Muscle layer of colon (tissue), 2 donors: Measurements from ENCODE around the gene RCOR1.
"Not testable (repeated sequence)": the region's sequence is repeated elsewhere in the genome, so short reads cannot be mapped to it uniquely, and the experiment has no call there.

Experiments used
- H3K27ac ChIP-seq: one replicate; pipeline ENCODE4 v1.7.0; 2013; ENCODE audit warnings: low read depth, mild to moderate bottlenecking, low read length, moderate library complexity
- H3K27me3 ChIP-seq, 2 donors: one replicate each; pipeline ENCODE4 v1.7.0; 2013; ENCODE audit warnings: low read length in 2 of 2, mild to moderate bottlenecking in 2 of 2; ENCODE audit not compliant: insufficient read depth in 2 of 2, control insufficient read depth in 1 of 2
- H3K36me3 ChIP-seq: one replicate; pipeline ENCODE4 v1.7.0; 2013; ENCODE audit warnings: mild to moderate bottlenecking, low read length; ENCODE audit not compliant: insufficient read depth
- H3K4me1 ChIP-seq: one replicate; pipeline ENCODE4 v1.7.0; 2013; ENCODE audit warnings: mild to moderate bottlenecking, low read length; ENCODE audit not compliant: insufficient read depth
- H3K4me3 ChIP-seq, 2 donors: one replicate each; pipeline ENCODE4 v1.7.0; 2013; ENCODE audit warnings: low read length in 2 of 2, low read depth in 1 of 2, mild to moderate bottlenecking in 1 of 2, moderate library complexity in 1 of 2
- H3K9ac ChIP-seq: one replicate; pipeline ENCODE4 v1.7.0; 2013; ENCODE audit warnings: low read length
- H3K9me3 ChIP-seq: one replicate; pipeline ENCODE4 v1.7.0; 2013; ENCODE audit warnings: mild to moderate bottlenecking, low read length
- donor health status: abdominal sarcoma.
- donor health status: Adenocarcinoma of cecum.

The RCOR1 gene

DNA sequence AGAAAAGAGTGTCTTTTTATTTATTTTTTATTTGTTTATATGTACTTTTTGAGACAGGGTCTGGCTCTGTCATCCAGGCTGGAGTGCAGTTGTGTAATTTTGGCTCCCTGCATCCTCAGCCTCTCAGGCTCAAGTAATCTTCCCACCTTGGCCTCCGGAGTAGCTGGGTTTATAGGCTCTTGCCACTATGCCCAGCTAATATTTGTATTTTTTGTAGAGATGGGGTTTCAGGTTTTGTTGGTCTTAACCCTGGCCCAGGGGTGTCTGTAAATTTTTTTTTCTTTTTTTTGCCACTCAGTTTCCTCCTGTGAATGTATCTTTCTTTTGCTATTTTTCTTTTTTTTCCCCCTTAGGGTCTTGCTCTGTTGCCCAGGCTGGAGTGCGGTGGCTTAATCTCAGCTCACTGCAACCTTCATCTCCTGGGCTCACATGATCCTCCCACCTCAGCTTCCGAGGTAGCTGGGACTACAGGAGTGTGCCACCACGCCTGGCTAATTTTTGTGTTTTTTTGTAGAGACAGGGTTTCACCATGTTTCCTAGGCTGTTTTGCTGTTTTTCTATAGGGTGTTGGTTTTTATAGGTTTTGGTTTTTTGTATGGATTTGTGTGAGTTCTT, 11.0 kb downstream of the RCOR1 start:
- Histone ChIP-seq H3K27me3 (no peaks in the 10 kb centered on the region), H3K9me3 (no peaks in the 10 kb centered on the region), H3K4me3 (no peak overlapping the region), H3K36me3 (no peaks in the 10 kb centered on the region), H3K4me1 (peaks cover 27% of the 10 kb centered on the region), H3K27ac (no peak overlapping the region), H3K9ac (no peak overlapping the region)

DNA sequence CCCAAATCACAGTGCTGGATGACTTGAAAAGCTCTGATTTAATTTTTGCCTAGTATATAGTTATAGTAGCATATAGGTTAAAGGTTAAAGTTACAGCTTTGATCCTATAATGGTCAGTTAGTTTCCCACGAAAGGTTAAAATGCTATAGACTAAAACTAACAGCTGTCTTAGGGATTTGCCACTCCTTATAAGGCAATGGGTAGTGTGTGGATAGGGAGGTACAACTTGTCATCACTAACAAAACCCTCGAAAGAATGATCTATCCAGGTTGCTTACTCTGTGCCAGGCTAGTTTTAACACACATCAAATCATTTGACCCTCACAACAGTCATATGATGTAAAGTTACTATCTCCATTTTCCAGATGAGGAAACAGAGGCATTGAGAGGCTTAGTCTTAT, 11.7 kb downstream of the RCOR1 start:
- Histone ChIP-seq H3K4me3 (no peak overlapping the region), H3K27me3 (no peaks in the 10 kb centered on the region), H3K36me3 (no peaks in the 10 kb centered on the region), H3K4me1 (peaks cover 27% of the 10 kb centered on the region), H3K9me3 (no peaks in the 10 kb centered on the region), H3K27ac (no peak overlapping the region), H3K9ac (no peak overlapping the region)

DNA sequence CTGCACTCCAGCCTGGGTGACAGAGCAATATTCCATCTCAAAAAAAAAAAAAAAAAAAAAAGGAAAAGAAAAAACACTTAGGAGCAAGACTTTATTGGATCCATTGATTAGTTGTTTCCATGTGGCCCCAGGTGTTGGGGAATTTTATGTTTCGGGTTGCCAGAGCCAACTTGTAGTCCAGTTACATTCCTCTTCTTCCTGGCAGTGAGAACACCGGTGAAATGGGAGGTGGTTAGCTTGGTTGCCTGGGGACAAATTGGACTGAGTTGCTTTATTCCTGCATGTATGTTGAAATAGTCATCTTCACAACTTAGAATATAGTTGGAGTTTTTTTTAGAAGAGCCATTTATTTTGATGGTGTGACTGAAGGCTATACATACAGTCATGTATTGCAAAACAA, 12.6 kb downstream of the RCOR1 start:
- no peak overlapping the region for H3K9ac ChIP-seq

DNA sequence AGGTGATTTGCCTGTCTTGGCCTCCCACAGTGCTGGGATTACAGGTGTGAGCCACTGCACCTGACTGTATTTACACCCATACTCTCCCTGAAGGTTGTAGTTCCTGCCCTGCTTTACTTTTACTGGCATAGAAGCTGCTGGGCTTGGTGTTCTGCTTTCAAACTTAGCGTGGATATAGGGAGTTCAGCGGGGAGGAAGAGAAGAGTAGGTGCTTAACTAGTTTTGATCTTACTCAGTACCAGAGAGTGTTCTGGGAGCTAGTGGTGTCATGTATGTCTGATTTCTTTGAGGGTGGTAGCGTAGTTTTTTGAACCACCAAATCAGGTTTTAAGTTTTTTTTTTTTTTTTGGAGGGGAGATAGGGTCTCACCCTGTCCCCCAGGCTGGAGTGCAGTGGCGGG, 13.8 kb downstream of the RCOR1 start:
- Histone ChIP-seq H3K4me3 (no peak overlapping the region), H3K27ac (no peak overlapping the region), H3K9me3 (no peaks in the 10 kb centered on the region), H3K36me3 (no peaks in the 10 kb centered on the region), H3K4me1 (peaks cover 27% of the 10 kb centered on the region), H3K9ac (no peak overlapping the region), H3K27me3 (no peaks in the 10 kb centered on the region)

More for the DNA sequence above, 12.6 kb downstream of the RCOR1 start:
- H3K27me3 ChIP-seq = no peaks in the 10 kb centered on the region
- no peaks in the 10 kb centered on the region for H3K36me3 ChIP-seq
- H3K4me1 ChIP-seq = peaks cover 27% of the 10 kb centered on the region
- H3K27ac ChIP-seq = no peak overlapping the region
- H3K9me3 ChIP-seq = no peaks in the 10 kb centered on the region
- no peak overlapping the region for H3K4me3 ChIP-seq

DNA sequence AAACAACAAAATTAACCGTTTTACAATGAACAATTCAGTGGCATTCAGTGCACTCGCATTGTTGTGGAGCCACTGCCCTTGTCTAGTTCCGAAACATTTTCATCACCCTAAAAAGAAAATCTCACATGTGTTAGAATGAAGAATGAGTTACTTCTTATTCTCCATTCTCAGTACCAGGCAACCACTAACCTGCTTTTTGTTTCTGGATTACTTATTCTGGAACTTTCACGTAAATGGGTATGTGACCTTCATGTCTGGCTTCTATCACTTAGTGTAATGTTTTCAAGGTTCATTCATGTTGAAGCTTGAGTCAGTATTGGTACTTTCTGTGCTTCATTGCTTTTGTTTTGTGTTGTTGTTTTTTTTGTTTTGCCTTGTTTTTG, 15.6 kb downstream of the RCOR1 start:
- Histone ChIP-seq H3K4me3 (no peak overlapping the region), H3K36me3 (no peaks in the 10 kb centered on the region), H3K9me3 (no peaks in the 10 kb centered on the region), H3K27me3 (no peaks in the 10 kb centered on the region), H3K9ac (no peak overlapping the region), H3K4me1 (peaks cover 27% of the 10 kb centered on the region), H3K27ac (no peak overlapping the region)

DNA sequence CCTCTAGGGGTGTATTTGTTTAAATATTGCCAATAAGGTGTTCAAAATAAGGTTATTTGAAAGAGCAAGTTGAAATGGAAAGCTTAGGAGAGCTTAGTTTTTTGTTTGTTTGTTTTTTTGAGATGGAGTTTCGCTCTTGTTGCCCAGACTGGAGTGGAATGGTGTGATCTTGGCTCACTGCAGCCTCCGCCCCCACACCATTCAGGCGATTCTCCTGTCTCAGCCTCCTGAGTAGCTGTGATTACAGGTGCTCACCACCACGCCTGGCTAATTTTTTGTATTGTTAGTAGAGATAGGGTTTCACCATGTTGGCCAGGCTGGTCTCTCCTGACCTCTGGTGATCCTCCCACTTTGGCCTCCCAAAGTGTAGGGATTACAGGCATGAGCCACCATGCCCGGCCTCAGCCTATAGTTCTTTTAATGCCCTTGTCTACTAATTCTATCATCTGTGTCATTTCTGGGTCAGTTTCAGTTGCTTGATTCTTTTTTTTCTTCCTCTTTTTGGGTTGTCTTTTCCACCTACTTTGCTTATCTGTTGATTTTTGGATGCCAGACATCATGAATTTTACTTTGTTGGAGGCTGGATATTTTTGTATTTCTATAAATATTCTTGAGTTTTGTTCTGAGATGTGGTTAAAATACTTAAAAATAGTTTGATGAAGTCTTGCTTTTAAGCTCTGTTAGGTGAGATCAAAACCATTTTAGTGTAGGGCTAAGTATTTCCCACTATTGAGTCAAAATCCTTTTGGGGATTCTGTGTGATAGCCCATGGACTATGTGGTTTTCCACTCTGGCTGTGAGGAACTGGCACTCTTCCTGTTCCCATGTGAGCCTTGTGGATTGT, 18.7 kb downstream of the RCOR1 start:
- Histone ChIP-seq H3K27ac (no peak overlapping the region), H3K9me3 (no peaks in the 10 kb centered on the region), H3K9ac (no peak overlapping the region), H3K27me3 (no peaks in the 10 kb centered on the region), H3K4me3 (no peak overlapping the region), H3K4me1 (peaks cover 6% of the 10 kb centered on the region), H3K36me3 (no peaks in the 10 kb centered on the region)

DNA sequence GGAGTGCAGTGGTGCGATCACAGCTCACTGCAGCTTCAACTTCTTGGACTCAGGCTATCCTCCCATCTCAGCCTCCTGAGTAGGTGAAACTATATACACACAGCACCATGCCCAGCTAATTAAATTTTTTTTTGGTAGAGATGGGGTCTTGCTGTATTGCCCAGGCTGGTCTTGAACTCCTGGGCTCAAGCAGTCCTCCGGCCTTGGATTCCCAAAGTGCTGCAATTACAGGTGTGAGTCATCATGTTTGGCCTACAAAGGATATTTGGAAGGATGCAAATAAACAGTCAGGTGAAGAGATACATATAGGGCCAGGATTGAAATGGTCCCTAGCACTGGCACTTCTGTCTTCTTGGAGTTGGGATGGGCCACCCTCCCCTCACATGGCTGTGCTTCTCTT, 23.9 kb downstream of the RCOR1 start:
- Histone ChIP-seq H3K9ac (no peak overlapping the region), H3K27me3 (no peaks in the 10 kb centered on the region), H3K4me3 (no peak overlapping the region), H3K4me1 (peaks cover 7% of the 10 kb centered on the region), H3K9me3 (no peaks in the 10 kb centered on the region), H3K27ac (no peak overlapping the region), H3K36me3 (no peaks in the 10 kb centered on the region)

DNA sequence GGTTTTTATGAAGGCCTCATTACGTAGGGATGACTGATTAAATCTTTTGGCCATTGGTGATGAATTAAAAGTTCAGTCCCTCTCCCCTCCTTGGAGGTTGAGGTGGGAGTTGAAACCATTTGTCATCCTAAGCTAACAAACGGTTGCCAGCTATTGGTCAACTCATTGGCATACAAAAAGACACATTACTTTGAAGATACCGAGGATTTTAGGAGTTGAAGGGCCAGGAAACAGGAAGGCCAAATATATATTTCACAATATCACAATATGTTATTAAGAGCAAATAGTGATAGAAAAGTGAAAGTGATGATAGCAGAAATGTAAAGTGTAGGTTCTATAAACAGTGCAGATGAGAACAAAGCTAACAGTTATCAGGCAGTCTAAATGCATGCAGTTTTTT, 24.4 kb downstream of the RCOR1 start:
- Histone ChIP-seq H3K27me3 (no peaks in the 10 kb centered on the region), H3K4me3 (no peak overlapping the region), H3K36me3 (no peaks in the 10 kb centered on the region), H3K9ac (no peak overlapping the region), H3K27ac (no peak overlapping the region), H3K4me1 (peaks cover 7% of the 10 kb centered on the region), H3K9me3 (no peaks in the 10 kb centered on the region)

DNA sequence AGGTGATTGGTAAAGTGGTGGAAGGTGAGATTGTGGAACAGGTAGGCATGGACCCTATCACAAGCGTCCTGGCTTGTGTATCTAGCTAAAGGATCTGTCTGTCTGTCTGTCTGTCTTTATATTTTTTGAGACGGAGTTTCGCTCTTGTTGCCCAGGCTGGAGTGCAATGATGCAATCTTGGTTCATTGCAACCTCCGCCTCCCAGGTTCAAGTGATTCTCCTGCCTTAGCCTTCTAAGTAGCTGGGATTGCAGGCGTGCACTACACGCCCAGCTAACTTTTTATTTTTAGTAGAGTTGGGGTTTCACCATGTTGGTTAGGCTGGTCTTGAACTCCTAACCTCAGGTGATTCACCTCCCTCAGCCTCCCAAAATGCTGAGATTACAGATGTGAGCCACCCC, 26.6 kb downstream of the RCOR1 start:
- not testable (repeated sequence) for H3K9me3 ChIP-seq, H3K27ac ChIP-seq, H3K27me3 ChIP-seq, H3K9ac ChIP-seq, H3K36me3 ChIP-seq, H3K4me1 ChIP-seq, H3K4me3 ChIP-seq

DNA sequence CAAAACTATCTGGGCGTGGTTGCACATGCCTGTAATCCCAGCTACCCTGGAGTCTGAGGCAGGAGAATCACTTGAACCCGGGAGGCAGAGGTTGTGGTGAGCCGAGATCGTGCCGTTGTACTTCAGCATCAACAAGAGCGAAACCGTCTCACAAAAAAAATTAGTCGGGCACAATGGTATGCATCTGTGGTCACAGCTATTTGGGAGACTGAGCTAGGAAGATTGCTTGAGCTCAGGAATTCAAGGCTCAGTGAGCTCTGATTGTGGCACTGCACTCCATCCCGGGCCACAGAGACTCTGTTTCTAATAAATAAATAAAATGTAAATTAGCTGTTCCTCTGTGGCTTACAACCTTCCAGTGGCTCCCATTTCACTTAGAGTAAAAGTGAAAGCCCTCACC, 28.0 kb downstream of the RCOR1 start:
- Histone ChIP-seq H3K9ac (no peak overlapping the region), H3K27me3 (no peaks in the 10 kb centered on the region), H3K27ac (no peak overlapping the region), H3K4me1 (peaks cover 4% of the 10 kb centered on the region), H3K36me3 (no peaks in the 10 kb centered on the region), H3K4me3 (no peak overlapping the region), H3K9me3 (no peaks in the 10 kb centered on the region)

DNA sequence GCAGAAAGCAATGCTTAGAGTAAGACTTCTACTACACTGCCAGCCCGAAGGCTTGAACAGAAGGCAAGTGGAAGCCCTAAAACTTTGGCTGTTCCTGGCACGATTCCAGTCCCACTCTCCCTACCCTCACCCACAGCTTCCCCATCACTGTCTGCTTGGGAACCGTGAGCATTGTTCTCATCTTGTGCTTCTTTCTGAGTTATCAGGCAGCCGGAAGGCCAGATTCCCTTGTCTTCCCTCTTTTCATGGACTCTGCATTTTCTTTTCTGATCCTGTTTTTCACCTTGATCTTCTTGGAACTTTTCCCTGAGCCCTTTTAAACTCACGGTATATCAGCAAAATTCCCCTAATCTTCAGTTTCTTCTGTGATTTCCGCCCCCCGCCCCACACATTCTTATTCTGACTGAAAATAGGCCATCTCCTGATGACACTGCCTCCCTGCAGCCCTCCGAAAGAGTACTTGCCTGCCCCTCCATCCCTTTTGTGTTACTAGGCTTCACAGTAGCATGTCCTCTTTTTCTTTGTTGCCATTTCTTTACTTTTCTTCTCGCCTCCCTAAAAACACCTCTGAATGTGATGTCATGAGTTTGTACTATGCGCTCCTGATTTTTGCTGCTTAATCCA, 29.9 kb downstream of the RCOR1 start:
- H3K4me3 ChIP-seq = no peak overlapping the region
- no peaks in the 10 kb centered on the region for H3K36me3 ChIP-seq
- H3K27ac ChIP-seq = no peak overlapping the region
- no peaks in the 10 kb centered on the region for H3K4me1 ChIP-seq
- H3K27me3 ChIP-seq = no peaks in the 10 kb centered on the region
- no peak overlapping the region for H3K9ac ChIP-seq
- H3K9me3 ChIP-seq = no peaks in the 10 kb centered on the region
